AG09309 (cell line): ENCODE data around the gene CECR2.

Source experiments
- DNase-seq: peaks from one replicate; pipeline ENCODE4 v3.0.0-alpha.2; 2010; ENCODE audit warnings: low read depth
- H3K4me3 ChIP-seq: 2 replicates; pipeline ENCODE4 v1.5.1; 2011; ENCODE audit warnings: mild to moderate bottlenecking, low read depth, low read length, moderate library complexity; ENCODE audit not compliant: control insufficient read depth
- TF ChIP-seq, protein P1 (sequence below): IDR thresholded peaks from 2 replicates; pipeline ENCODE4 v1.5.1; 2011; ENCODE audit warnings: mild to moderate bottlenecking, low read depth, low read length, inconsistent platforms; ENCODE audit not compliant: insufficient read depth, control insufficient read depth; ENCODE audit errors: missing control alignments

Gene CECR2

DNA sequence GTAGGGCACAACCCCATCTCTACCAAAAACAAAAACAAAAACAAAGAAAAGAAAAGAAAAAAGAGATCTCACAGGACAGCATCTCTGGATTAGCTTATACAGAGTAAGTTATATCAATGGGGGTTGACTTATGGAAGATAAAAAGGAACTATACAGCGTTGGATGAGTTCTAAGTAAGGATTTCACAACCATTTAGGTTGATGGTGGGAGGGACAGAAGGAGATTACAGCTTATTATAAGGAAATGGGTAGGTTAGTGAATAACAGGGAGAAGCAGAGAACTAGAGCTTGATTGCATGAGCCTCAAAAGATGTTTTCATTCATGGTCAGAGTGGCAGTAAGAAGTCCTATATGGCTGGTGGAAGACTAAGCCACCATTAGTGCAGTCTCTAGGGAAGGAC lies 60.3 kb downstream of the CECR2 start:
- TF ChIP-seq, protein P1, sequence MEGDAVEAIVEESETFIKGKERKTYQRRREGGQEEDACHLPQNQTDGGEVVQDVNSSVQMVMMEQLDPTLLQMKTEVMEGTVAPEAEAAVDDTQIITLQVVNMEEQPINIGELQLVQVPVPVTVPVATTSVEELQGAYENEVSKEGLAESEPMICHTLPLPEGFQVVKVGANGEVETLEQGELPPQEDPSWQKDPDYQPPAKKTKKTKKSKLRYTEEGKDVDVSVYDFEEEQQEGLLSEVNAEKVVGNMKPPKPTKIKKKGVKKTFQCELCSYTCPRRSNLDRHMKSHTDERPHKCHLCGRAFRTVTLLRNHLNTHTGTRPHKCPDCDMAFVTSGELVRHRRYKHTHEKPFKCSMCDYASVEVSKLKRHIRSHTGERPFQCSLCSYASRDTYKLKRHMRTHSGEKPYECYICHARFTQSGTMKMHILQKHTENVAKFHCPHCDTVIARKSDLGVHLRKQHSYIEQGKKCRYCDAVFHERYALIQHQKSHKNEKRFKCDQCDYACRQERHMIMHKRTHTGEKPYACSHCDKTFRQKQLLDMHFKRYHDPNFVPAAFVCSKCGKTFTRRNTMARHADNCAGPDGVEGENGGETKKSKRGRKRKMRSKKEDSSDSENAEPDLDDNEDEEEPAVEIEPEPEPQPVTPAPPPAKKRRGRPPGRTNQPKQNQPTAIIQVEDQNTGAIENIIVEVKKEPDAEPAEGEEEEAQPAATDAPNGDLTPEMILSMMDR: no peak
- H3K4me3 ChIP-seq: no peak overlapping the region
- DNase-seq: no peak

DNA sequence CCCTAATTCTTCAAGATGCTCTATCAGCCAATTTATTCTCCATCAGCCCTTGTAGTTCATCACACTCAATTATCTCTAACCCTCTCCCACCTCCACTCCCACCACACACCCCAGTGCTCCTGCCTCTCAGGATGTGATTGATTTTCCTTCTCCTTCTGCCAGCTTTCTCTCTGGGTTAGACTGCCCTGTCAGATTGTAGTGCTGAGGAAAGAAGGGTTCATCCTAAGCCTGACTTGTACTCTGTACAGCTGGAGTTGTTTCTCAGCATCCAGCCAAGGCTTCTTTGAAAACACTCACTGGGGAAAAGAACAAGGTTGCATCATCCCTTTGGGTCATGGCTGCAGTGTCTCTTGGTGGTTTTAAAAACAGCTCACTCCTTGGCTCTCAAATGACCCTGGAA lies 61.2 kb downstream of the CECR2 start:
- TF ChIP-seq, protein P1: no peak
- H3K4me3 ChIP-seq: no peak overlapping the region
- DNase-seq: no peak

DNA sequence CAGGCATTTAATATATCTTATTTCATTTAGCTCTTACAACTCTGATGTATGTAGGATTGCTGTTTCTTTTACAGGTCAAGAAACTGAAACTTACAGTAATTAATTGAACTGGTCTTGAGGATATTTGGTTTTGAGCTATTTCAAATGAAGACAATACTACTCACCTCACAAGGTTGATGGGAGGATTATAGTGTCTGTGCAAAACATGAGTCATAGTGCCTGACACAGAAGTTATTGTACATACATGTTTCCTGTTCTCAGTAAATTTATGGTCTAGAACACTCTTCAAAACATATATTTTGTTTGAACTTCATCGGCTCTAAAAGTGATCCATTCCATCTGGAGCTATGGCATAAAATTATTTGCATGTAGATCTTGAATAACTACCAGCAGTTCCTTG lies 61.9 kb downstream of the CECR2 start:
- TF ChIP-seq, protein P1: no peak
- no peak overlapping the region for H3K4me3 ChIP-seq

DNA sequence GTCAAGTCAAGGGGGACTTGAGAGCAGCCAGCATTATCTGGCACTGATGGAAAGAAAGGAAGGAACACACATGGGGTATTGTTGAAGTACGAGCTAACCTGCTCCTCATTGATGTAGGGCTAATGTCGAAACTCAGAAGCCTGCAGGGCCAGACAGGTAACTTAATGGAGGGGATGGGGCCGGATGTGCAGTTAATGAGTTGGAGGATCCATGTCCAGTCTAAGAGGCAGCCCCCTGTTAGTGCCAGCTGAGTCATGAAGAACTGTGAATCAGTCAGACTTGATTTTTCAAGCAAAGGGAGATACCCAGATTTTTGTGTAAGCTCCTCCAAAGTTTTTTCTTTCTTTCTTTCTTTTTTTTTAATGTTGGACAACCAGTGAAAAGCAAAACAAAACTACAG lies 65.6 kb downstream of the CECR2 start:
- no peak overlapping the region for H3K4me3 ChIP-seq
- no peak for DNase-seq
- TF ChIP-seq, protein P1: no peak

More for the DNA sequence above, 61.9 kb downstream of the CECR2 start:
- DNase-seq: no peak

DNA sequence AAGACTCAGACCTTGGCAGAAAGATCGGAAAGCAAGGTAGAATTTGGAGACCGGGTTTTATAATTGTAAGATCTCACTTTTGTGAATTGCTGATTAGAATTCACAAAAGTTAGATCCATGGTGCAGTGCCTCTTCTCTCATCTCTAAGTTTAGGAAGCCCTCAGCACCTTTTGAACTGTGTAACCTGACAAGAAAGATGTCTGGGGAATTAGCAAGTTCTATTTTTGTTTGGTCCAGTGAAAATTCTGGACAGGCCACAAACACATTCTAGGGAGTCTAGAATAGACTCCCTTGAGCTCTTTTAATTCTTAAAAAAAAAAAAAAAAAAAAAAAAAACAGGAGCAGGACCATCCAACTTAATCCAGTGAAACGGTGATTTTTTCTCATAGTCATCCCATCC lies 66.1 kb downstream of the CECR2 start:
- TF ChIP-seq, protein P1: no peak
- DNase-seq: no peak
- no peak overlapping the region for H3K4me3 ChIP-seq

DNA sequence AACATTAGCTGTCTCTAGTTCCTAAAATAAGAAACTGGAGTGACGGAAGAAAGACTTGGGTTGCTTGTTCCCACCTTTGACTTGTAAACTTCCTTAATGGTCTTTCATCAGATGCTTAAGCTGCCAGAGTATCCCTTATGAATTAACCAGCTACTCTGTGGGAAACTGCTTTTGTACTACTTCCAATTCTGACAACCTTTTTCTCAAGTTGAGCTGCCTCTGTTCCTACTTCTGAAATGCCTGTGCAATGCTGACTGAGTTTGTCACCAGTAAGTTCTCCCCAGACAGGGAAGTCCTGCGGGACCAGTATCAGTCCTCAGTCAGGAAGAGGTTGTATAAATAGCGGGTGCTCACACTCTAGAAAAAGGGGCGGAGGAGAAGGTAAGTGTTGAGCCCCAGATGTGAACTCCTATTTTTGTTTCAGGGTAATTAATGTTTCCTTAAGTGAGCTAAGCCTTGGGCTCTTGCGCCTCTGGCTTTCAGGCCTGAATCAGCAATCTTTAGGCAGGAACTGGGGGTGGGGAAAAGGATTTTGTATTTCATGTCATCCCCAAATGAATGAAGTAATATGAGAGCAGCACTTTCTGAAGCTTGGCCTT lies 67.2 kb downstream of the CECR2 start:
- H3K4me3 ChIP-seq: no peak overlapping the region
- TF ChIP-seq, protein P1: no peak
- no peak for DNase-seq
